ES-I3 (cell line): ENCODE results near the gene FOXO1.
A peak's percentile ranks its signal among the peaks of the same experiment; 100 is the strongest.
"Not testable (repeated sequence)": the region's sequence is repeated elsewhere in the genome, so short reads cannot be mapped to it uniquely, and the experiment has no call there.

Experiments
- H3K36me3 ChIP-seq: 2 replicates; pipeline ENCODE4 v1.6.1; 2013; ENCODE audit warnings: mild to moderate bottlenecking, low read length, control low read depth, moderate library complexity; ENCODE audit not compliant: insufficient read depth
- H3K4me1 ChIP-seq: 2 replicates; pipeline ENCODE4 v1.6.1; 2013; ENCODE audit warnings: mild to moderate bottlenecking, control low read depth, low read length; ENCODE audit not compliant: insufficient read depth
- H3K9ac ChIP-seq: 2 replicates; pipeline ENCODE4 v1.6.1; 2013; ENCODE audit warnings: low read depth, mild to moderate bottlenecking, low read length, moderate library complexity
- H3K9me3 ChIP-seq: 2 replicates; pipeline ENCODE4 v1.6.1; 2013; ENCODE audit warnings: mild to moderate bottlenecking, low read length, moderate library complexity; ENCODE audit not compliant: control insufficient read depth, insufficient read depth

The FOXO1 gene

GRCh38 chr13:40666045-40666932 is at the start of gene FOXO1:
TSS of gene FOXO1 (minus strand) at chr13:40666641. CDS start at chr13:40666212, 429 bp downstream.
- Histone ChIP-seq H3K9me3 (no peaks in the 10 kb centered on the region; the same call in 1 of the 2 replicates), H3K36me3 (no peaks in the 10 kb centered on the region), H3K4me1 (peaks cover 27% of the 10 kb centered on the region; the same call in 1 of the 2 replicates), H3K9ac (peak within 1 kb of the TSS; percentile 59)

- not testable (repeated sequence) for H3K36me3 ChIP-seq, H3K9ac ChIP-seq, H3K9me3 ChIP-seq, H3K4me1 ChIP-seq
These were observed 48.0 kb upstream of the FOXO1 start for GRCh38 chr13:40714433-40714832.

GRCh38 chr13:40706439-40706838 is 40.0 kb upstream of the FOXO1 start:
- Histone ChIP-seq H3K9me3 (no peaks in the 10 kb centered on the region), H3K9ac (no peak overlapping the region), H3K36me3 (no peaks in the 10 kb centered on the region), H3K4me1 (no peaks in the 10 kb centered on the region)

DNA sequence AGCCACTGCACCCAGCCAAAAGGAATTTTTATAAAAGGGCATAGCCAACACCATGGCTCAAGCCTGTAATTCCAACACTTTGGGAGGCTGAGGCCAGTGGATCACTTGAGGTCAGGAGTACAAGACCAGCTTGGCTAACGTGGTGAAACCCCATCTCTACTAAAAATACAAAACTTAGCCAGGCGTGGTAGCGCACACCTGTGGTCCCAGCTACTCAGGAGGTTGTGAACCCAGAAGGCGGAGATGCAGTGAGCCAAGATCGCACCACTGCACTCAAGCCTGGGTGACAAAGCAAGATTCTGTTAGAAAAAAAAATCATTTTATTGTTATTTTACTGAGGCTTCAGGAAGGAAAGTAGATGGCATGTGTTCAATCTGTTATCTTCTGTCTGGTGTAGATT is 31.3 kb upstream of the FOXO1 start:
- no peaks in the 10 kb centered on the region for H3K36me3 ChIP-seq
- no peaks in the 10 kb centered on the region for H3K9me3 ChIP-seq
- H3K9ac ChIP-seq: no peak overlapping the region
- H3K4me1 ChIP-seq: no peaks in the 10 kb centered on the region

DNA sequence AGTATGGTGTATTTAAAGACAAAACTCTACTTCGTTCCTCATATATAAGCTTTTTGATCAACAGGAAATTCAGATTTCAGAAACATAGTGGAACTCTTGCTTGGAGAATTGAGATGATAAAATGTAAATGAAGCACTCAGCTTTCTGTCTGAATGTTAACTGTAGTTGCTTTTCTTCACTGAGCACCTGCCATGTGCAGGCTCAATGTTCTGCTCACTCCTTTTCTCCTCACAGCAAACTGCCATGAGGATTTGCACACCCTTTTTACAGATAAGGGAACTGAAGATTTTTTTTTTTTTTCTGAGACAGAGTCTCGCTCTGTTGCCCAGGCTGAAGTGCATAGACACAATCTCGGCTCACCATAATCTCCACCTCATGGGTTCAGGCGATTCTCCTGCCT is 28.0 kb upstream of the FOXO1 start:
- Histone ChIP-seq H3K4me1 (no peaks in the 10 kb centered on the region), H3K9ac (no peak overlapping the region), H3K9me3 (no peaks in the 10 kb centered on the region), H3K36me3 (no peaks in the 10 kb centered on the region)

DNA sequence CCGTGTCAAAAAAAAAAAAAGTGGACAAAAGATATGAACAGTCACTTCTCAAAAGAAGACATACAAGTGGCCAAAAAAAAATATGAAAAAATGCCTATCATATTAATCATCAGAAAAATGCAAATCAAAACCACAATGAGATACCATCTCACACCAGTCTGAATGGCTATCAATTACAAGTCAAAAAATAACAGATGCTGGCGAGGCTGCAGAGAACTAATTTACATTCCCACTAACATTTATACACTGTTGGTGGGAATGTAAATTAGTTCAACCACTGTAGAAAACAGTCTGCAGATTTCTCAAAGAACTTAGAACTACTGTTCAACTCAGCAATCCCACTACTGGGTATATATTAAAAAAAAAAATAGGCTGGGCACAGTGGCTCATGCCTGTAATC is 26.5 kb upstream of the FOXO1 start:
- Histone ChIP-seq H3K9ac (no peak overlapping the region), H3K4me1 (no peaks in the 10 kb centered on the region), H3K9me3 (no peaks in the 10 kb centered on the region), H3K36me3 (no peaks in the 10 kb centered on the region)

DNA sequence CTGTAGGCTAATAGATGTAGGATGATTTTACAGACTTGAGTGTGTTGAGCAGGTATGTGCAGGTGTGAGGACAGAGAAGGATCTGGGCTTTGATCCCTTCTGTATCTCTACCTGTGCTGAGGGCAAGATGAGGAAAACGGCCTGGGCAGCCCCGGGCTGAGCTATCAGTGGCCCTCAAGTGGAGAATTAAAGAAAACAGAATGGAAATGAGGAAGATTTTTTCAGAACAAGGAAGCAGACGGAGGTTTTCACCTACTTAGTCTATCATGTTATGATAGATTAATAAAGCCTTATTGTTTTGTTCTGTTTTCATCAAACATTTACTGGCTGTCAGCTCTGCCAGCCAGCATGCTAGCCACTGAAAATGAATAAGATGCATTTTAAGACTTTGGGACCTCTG is 22.3 kb upstream of the FOXO1 start:
- H3K36me3 ChIP-seq: no peaks in the 10 kb centered on the region
- no peaks in the 10 kb centered on the region for H3K9me3 ChIP-seq
- H3K9ac ChIP-seq: no peak overlapping the region
- H3K4me1 ChIP-seq: no peaks in the 10 kb centered on the region

DNA sequence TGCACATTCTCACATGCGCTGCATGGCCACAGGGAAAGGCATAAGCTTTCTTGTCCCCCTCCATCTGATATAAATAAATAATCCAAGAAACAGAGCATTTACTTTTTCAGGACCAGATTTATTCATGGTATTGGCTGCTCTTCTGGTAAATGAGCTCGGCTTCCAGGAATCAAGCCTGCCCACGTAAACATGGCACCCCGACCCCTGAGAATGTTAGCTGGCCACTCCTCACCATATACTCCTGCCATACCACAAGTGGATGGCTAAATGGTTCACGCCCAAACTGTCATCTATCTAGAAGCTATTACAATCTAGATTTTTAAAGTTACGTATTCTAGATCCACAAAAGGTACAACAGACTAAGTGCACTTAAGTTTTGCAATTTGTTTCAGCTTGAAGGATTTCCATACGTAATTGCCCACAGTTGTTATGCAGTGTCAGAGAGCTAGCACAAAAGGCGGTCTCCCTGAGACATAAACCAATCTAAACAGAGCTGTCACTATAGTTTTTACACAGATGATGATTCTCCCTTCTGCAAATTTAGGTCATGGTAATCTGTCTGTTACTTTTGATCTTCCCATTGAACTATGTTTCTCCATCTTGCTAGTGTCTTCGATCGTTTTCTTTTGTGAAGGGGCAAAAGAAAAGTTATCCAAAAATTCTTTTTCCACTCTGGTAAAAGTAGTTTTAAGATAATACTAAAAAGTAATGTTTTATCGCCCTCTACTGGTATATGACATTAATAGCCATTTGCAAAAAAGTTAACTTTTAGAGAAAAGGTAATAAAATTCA is 16.2 kb upstream of the FOXO1 start:
- Histone ChIP-seq H3K9ac (no peak overlapping the region), H3K4me1 (peaks cover 26% of the 10 kb centered on the region), H3K9me3 (no peaks in the 10 kb centered on the region), H3K36me3 (no peaks in the 10 kb centered on the region)

DNA sequence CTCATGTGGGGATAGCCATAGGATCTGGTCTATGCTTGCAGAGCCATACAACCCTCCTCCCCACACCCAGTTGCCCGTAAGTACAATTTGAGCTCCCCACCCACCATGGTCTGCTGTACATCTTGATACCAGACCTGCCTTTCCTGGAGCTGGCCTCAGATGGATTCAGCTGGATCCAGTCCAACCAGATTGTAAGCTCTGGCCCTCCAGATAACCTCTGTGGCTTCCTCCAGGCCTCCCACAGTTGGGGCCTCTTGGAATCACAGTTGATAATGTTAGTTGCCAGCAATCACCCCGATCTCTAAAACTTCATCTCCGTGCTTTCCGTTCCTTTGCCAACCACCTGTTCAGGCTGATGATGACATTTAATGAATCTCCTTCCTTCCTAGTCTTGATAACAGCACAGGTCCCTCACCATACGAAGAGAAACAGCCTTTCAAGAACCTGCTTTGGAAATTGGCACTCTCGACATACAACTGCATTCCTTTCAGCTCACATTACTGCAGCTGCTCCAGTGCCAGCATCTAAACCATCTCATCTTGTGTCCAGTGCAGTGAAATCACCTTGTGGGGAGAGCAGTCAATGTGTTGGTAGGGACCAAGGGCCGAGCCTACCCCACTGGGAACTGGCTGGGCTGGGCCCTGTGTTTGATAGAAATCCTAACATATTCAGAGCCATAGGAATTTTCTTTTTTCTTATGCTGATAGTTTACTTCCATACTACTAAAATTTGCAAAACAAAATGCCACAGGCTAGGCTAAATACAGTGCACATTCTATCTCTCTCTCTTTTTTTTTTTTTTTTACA is 15.1 kb upstream of the FOXO1 start:
- H3K9ac ChIP-seq: no peak overlapping the region
- H3K9me3 ChIP-seq: no peaks in the 10 kb centered on the region

GRCh38 chr13:40680659-40681323 is 14.3 kb upstream of the FOXO1 start:
- H3K4me1 ChIP-seq: peaks cover 26% of the 10 kb centered on the region
- H3K9ac ChIP-seq: no peak overlapping the region; the same call in 1 of the 2 replicates
- H3K9me3 ChIP-seq: no peaks in the 10 kb centered on the region
- no peaks in the 10 kb centered on the region for H3K36me3 ChIP-seq

More for the DNA sequence above, 15.1 kb upstream of the FOXO1 start:
- Histone ChIP-seq H3K4me1 (peaks cover 26% of the 10 kb centered on the region), H3K36me3 (no peaks in the 10 kb centered on the region)

DNA sequence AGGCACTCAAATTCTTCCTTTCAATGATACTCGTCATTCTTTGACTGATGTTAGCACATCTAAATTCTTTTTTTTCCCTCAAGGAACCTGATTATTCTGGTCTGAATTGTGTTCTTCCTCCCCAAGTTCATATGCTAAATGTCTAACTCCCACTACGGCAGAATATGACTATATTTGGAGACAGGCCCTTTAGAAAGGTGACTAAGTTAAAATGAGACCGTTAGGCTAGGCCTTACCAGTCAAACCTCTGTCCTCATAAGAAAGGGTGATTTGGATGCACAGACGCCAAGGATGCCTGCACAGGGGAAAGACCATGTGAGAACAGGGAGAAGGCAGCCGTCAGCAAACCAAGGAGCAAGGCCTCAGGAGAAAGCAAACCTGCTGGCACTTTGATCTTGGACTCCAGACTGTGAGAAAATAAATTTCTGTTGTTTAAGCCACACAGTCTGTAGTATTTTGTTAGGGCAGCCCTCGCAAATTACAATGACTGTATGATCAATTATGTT is 13.1 kb upstream of the FOXO1 start:
- Histone ChIP-seq H3K36me3 (no peaks in the 10 kb centered on the region), H3K9ac (no peak overlapping the region), H3K4me1 (peaks cover 29% of the 10 kb centered on the region), H3K9me3 (no peaks in the 10 kb centered on the region)

DNA sequence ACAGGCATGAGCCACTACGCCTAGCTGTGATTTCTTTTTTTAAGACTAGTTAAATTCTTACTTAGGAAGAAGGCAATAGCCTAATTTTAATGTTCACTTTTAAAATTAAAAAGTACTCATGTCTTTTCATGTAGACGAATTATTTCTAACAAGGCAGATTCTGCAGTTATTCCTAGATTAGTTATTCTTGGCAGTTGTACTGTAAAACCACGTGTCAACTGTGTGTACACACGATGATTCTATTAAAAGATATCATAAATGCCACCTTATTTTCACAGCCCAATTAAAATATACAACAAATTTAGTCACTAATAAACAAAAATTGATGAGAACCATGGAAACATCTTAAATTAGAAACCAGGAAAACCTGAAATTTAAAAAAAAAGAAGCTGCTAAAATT is 10.6 kb upstream of the FOXO1 start:
- Histone ChIP-seq H3K36me3 (no peaks in the 10 kb centered on the region), H3K9me3 (no peaks in the 10 kb centered on the region), H3K4me1 (peaks cover 44% of the 10 kb centered on the region), H3K9ac (no peak overlapping the region)

DNA sequence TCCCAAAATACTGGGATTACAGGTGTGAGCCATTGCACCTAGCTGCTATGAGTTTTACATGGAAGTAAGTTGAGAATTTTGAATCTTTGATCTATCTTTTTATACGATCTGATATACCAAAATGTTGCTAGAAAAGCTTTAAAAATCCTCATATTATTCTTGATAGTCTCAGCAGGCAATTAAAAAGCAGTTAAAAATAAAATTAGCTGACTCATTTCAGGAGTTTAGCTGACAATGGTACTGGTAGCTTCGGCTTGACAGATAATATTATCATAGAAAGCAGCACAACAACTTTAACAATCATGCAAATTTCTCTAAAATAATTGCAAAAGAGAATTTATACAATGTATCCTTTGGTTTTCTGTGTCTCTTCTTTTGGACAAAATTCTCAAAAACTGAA is 9.6 kb upstream of the FOXO1 start:
- Histone ChIP-seq H3K36me3 (no peaks in the 10 kb centered on the region), H3K9ac (no peak overlapping the region), H3K4me1 (peaks cover 42% of the 10 kb centered on the region), H3K9me3 (no peaks in the 10 kb centered on the region)

DNA sequence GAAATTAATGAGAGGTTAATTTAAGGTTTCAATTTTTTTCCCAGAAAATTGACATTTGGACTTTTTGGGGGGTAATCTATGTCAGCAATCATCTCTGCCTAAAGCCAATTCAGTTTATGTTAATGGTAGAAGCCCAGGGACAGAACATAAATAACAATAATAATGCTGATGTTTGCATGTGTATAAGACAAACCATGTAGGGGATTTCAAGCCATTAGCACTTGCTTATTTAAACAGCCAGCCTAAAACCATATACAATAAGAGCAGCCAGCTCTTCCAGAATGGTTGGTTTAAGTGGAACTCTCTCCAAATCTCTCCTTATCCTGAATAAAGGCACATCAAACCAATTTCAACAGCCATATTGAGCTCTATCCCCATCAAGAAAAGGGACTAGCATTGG is 7.0 kb upstream of the FOXO1 start:
- H3K9me3 ChIP-seq: no peaks in the 10 kb centered on the region
- H3K36me3 ChIP-seq: no peaks in the 10 kb centered on the region
- no peak overlapping the region for H3K9ac ChIP-seq
- peaks cover 42% of the 10 kb centered on the region for H3K4me1 ChIP-seq
